OCI-LY3 (cell line): ENCODE data around the gene PLXNC1.
A peak's percentile ranks its signal among the peaks of the same experiment; 100 is the strongest.

Experiments
- H2AFZ ChIP-seq: fragments of 200-600, 300-600 bp; shearing (Covaris generic); 2 replicates; pipeline ENCODE4 v1.6.0; 2014; ENCODE audit warnings: antibody characterized with exemption, low read depth, low read length
- H3K27ac ChIP-seq: fragments of 200-600, 300-600 bp; sonication (generic); 2 replicates; pipeline ENCODE4 v1.5.1; 2014; ENCODE audit warnings: mild to moderate bottlenecking, low read length, moderate library complexity, mixed read lengths
- H3K27me3 ChIP-seq: fragments of 200-600, 300-600 bp; sonication (generic); 2 replicates; pipeline ENCODE4 v1.6.1; 2014; ENCODE audit warnings: low read depth, low read length, mixed read lengths
- H3K36me3 ChIP-seq: fragments of 200-600, 300-600 bp; sonication (generic); replicated peaks from 2 replicates; pipeline ENCODE3; 2014; ENCODE audit warnings: low read depth, low read length, mixed read lengths
- H3K4me1 ChIP-seq: fragments of 300-600, 200-600 bp; sonication (generic); 2 replicates; pipeline ENCODE4 v1.6.1; 2014; ENCODE audit warnings: low read length, mixed read lengths
- H3K4me2 ChIP-seq: fragments of 200-600, 300-600 bp; sonication (generic); 2 replicates; pipeline ENCODE4 v1.6.1; 2014; ENCODE audit warnings: low read length, mixed read lengths
- H3K4me3 ChIP-seq: fragments of 300-600, 200-600 bp; sonication (generic); 2 replicates; pipeline ENCODE4 v1.5.1; 2014; ENCODE audit warnings: antibody characterized with exemption, mild to moderate bottlenecking, low read length, moderate library complexity
- H3K79me2 ChIP-seq: fragments of 300-600, 200-600 bp; shearing (Covaris generic); 2 replicates; pipeline ENCODE4 v1.6.1; 2014; ENCODE audit warnings: mild to moderate bottlenecking, low read length, mixed read lengths
- H3K9ac ChIP-seq: fragments of 300-600, 200-600 bp; shearing (Covaris generic); 2 replicates; pipeline ENCODE4 v1.6.0; 2014; ENCODE audit warnings: mild to moderate bottlenecking, low read length, moderate library complexity
- H3K9me3 ChIP-seq: fragments of 200-600, 300-600 bp; shearing (Covaris generic); 2 replicates; pipeline ENCODE4 v1.6.1; 2014; ENCODE audit warnings: low read length, mixed read lengths; ENCODE audit not compliant: insufficient read depth
- H4K20me1 ChIP-seq: fragments of 200-600, 300-600 bp; sonication (generic); 2 replicates; pipeline ENCODE4 v1.6.1; 2016; ENCODE audit warnings: low read length, mixed read lengths; ENCODE audit not compliant: insufficient read depth
- CTCF ChIP-seq: fragments of 200-600, 300-600 bp; sonication (generic); IDR thresholded peaks from 2 replicates; pipeline ENCODE4 v1.5.1; 2014; ENCODE audit warnings: antibody characterized with exemption, low read length, low read depth
- EZH2phosphoT487 ChIP-seq: fragments of 200-600 bp; shearing (Covaris generic); IDR thresholded peaks from 2 replicates; pipeline ENCODE4 v1.6.1; 2018; ENCODE audit warnings: antibody characterized with exemption, mixed run types, low read depth

The PLXNC1 gene

GRCh38 chr12:94204499-94205247 lies 56.3 kb downstream of the PLXNC1 start:
- H3K4me1 ChIP-seq, result peaks cover 60% of the 10 kb centered on the region

GRCh38 chr12:94205822-94206221 lies 57.4 kb downstream of the PLXNC1 start:
- no peak for TF ChIP-seq EZH2phosphoT487
- TF ChIP-seq CTCF, result no peak
- Histone ChIP-seq H3K27me3 (no peaks in the 10 kb centered on the region), H3K9me3 (no peaks in the 10 kb centered on the region), H3K4me3 (no peak overlapping the region), H3K9ac (no peak overlapping the region; the same call in 1 of the 2 replicates), H2AFZ (no peak overlapping the region), H3K4me1 (peaks cover 60% of the 10 kb centered on the region), H4K20me1 (no peaks in the 10 kb centered on the region), H3K36me3 (no peaks in the 10 kb centered on the region), H3K4me2 (peak overlapping the region; percentile 52), H3K27ac (no peak overlapping the region), H3K79me2 (no peaks in the 10 kb centered on the region)

More at GRCh38 chr12:94204499-94205247, 56.3 kb downstream of the PLXNC1 start:
- H3K36me3 ChIP-seq, result no peaks in the 10 kb centered on the region
- no peak overlapping the region for H3K9ac ChIP-seq
- no peaks in the 10 kb centered on the region for H3K9me3 ChIP-seq
- no peaks in the 10 kb centered on the region for H4K20me1 ChIP-seq
- H3K79me2 ChIP-seq, result no peaks in the 10 kb centered on the region
- peak overlapping the region; percentile 52 for H3K4me2 ChIP-seq
- H3K27ac ChIP-seq, result no peak overlapping the region
- H2AFZ ChIP-seq, result no peak overlapping the region
- TF ChIP-seq CTCF (no peak), EZH2phosphoT487 (no peak)
- H3K4me3 ChIP-seq, result no peak overlapping the region
- H3K27me3 ChIP-seq, result no peaks in the 10 kb centered on the region

GRCh38 chr12:94206886-94207285 lies 58.5 kb downstream of the PLXNC1 start:
- Histone ChIP-seq H3K79me2 (no peaks in the 10 kb centered on the region), H3K9ac (no peak overlapping the region), H2AFZ (no peak overlapping the region), H3K4me2 (0 out of 2 replicates have a peak overlapping the region, but pooled peaks have one; percentile 92), H3K9me3 (no peaks in the 10 kb centered on the region), H3K4me3 (no peak overlapping the region), H3K27ac (no peak overlapping the region), H3K4me1 (peaks cover 60% of the 10 kb centered on the region), H4K20me1 (no peaks in the 10 kb centered on the region), H3K36me3 (no peaks in the 10 kb centered on the region), H3K27me3 (no peaks in the 10 kb centered on the region)
- TF ChIP-seq CTCF (no peak), EZH2phosphoT487 (no peak)

GRCh38 chr12:94207467-94207848 lies 59.1 kb downstream of the PLXNC1 start:
- Histone ChIP-seq H3K4me1 (peaks cover 60% of the 10 kb centered on the region), H3K27ac (peak overlapping the region; percentile 91), H3K4me3 (peak overlapping the region; percentile 72), H2AFZ (0 out of 2 replicates have a peak overlapping the region, but pooled peaks have one; percentile 75), H4K20me1 (no peaks in the 10 kb centered on the region), H3K79me2 (no peaks in the 10 kb centered on the region), H3K4me2 (peak overlapping the region; percentile 92), H3K9ac (peak overlapping the region; percentile 59), H3K36me3 (no peaks in the 10 kb centered on the region), H3K9me3 (no peaks in the 10 kb centered on the region), H3K27me3 (no peaks in the 10 kb centered on the region)
- TF ChIP-seq EZH2phosphoT487 (no peak), CTCF (no peak)
